Psoas muscle (tissue), 8 donors: ENCODE measurements around the gene ENTPD2. TPM values are rescaled to one million over a fixed set of nuclear protein-coding genes. Genes with fewer than 3 reads are reported as not detected.

ENCODE experiments used
- ATAC-seq, 4 donors: fragments of 200-7000 bp; cut with Tn5 transposase; one replicate each; pipeline ENCODE4 v1.9.1; 2020; ENCODE audit warnings: moderate library complexity in 3 of 4, mild to moderate bottlenecking in 2 of 4
- DNase-seq, 2 donors: peaks; one replicate each; pipeline ENCODE4 v3.0.0-alpha.2; 2020
- H3K27ac ChIP-seq: fragments of 200-600 bp; one replicate; pipeline ENCODE4 v1.8.0; 2022
- H3K27me3 ChIP-seq, 3 donors: fragments of 200-600 bp in 1 of 3; one replicate each; pipeline versions ENCODE4 v1.6.1 to v1.8.0; 2013 to 2022; ENCODE audit warnings: low read length in 2 of 3, mild to moderate bottlenecking in 2 of 3, moderate library complexity in 1 of 3; ENCODE audit not compliant: insufficient read depth in 3 of 3
- H3K36me3 ChIP-seq, 2 donors: fragments of 200-600 bp in 1 of 2; one replicate each; pipeline versions ENCODE4 v1.6.1 to v1.8.0; 2013 to 2022; ENCODE audit warnings: low read depth in 1 of 2, mild to moderate bottlenecking in 1 of 2, moderate library complexity in 1 of 2; ENCODE audit not compliant: insufficient read depth in 1 of 2
- H3K4me1 ChIP-seq: fragments of 200-600 bp; one replicate; pipeline ENCODE4 v1.8.0; 2022
- H3K4me3 ChIP-seq: fragments of 200-600 bp; one replicate; pipeline ENCODE4 v1.8.0; 2022; ENCODE audit warnings: mild to moderate bottlenecking
- H3K9me3 ChIP-seq: fragments of 200-600 bp; one replicate; pipeline ENCODE4 v1.8.0; 2022
- CTCF ChIP-seq: fragments of 200-600 bp; IDR thresholded peaks from one replicate; pipeline ENCODE4 v1.8.0; 2022; ENCODE audit warnings: antibody characterized with exemption
- WGBS, 3 donors: extraction: QIAGEN DNeasy Blood & Tissue Kit; methylation state at CpG; one replicate each; pipeline versions ENCODE4 v1.1.6 to v1.1.7; 2013; 5-methylcytosine and 5-hydroxymethylcytosine counted together
- intact Hi-C, 2 donors: fragments of 100-400 bp; cut with DNase I; formaldehyde crosslinking; loops; one replicate each; pipeline versions ENCODE4 v1.11.0 to v1.14.2; 2022
- polyA plus RNA-seq, 3 donors: library from polyadenylated mRNA; stranded (reverse); fragments of 200-250 nt; gene quantifications; one replicate each; pipeline ENCODE4 v1.2.3, GENCODE V29; 2013
- total RNA-seq, 4 donors: library from RNA; stranded (reverse); fragmentation: NEBNext Ultra II Directional in 2 of 4; extraction: Animal tissue kit (Norgen Biotek cat#: 25700) in 2 of 4; gene quantifications; one replicate each; pipeline versions ENCODE4 v1.2.1 to v1.2.4, GENCODE V29; 2021 to 2023
- donor health status: healthy with polysubstance abuse.
- donor health status: DM: no; HTN: no; CAD: no; lungs with moderate emphysema.
- donor health status: Bipolar disorder and iron deficiency.
- donor health status: healthy.
- donor health status: DM: yes; HTN: yes; CAD: no.
- donor health status: DM: no; HTN: no; CAD: no.
- donor health status: DM: no; HTN: no; CAD: no.
- donor health status: DM: yes; HTN: yes; CAD: no.

Gene ENTPD2
- total and polyA plus RNA-seq, 7 donors = 0.17 to 1.4 (median 0.59) TPM

GRCh38 chr9:137009217-137009616 is 44.6 kb downstream of the ENTPD2 start:
- Histone ChIP-seq H3K27ac (no peak overlapping the region), H3K36me3 (peaks cover 0 to 36% of the 10 kb centered on the region in 2 donors), H3K9me3 (no peaks in the 10 kb centered on the region), H3K27me3 (no peaks in the 10 kb centered on the region), H3K4me3 (no peak overlapping the region), H3K4me1 (no peaks in the 10 kb centered on the region)
- WGBS, 3 donors = 90 to 96% (median 95%) methylated on average over 14 to 18 of the region's 18 CpGs
- intact Hi-C loops = no loop called here
- ATAC-seq (no peak), DNase-seq (no peak)
- TF ChIP-seq CTCF = no peak

GRCh38 chr9:137008312-137008711 is 45.5 kb downstream of the ENTPD2 start:
- Histone ChIP-seq H3K4me3 (no peak overlapping the region), H3K36me3 (peaks cover 0 to 28% of the 10 kb centered on the region in 2 donors), H3K9me3 (no peaks in the 10 kb centered on the region), H3K27ac (no peak overlapping the region), H3K27me3 (no peaks in the 10 kb centered on the region), H3K4me1 (no peaks in the 10 kb centered on the region)
- no peak for ATAC-seq
- no peak for TF ChIP-seq CTCF
- intact Hi-C loops = no loop called here
- DNase-seq = no peak
- WGBS, 3 donors = 76 to 86% (median 82%) methylated on average over 19 to 22 of the region's 22 CpGs

DNA sequence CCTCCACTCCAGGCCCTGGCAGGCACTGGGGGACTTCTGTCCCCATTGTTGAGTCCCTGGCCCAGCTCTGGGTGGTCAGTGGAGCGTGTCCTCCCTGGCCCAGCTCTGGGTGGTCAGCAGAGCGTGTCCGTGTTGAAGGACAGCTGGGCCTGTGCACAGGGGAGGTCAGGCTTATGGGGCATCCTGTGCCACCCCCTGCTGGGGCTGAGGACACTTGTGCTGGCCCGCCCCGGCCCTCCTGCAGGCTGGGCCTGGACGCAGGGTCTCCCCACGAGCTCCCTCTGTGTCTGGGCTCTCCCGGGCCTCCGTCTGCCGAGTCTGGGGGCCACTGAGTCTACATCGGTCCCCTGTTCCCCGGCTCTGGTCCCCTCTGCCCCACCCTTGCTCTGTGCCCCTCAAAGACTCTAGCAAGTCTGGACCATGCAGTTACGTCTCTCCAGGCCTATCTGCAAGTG is 46.0 kb downstream of the ENTPD2 start:
- TF ChIP-seq CTCF = no peak
- 71 to 82% (median 75%) methylated on average over 12 to 13 of the region's 13 CpGs for WGBS, 3 donors
- Histone ChIP-seq H3K27me3 (no peaks in the 10 kb centered on the region), H3K4me1 (no peaks in the 10 kb centered on the region), H3K9me3 (no peaks in the 10 kb centered on the region), H3K36me3 (peaks cover 0 to 28% of the 10 kb centered on the region in 2 donors), H3K27ac (no peak overlapping the region), H3K4me3 (no peak overlapping the region)
- DNase-seq (no peak), ATAC-seq (no peak)
- intact Hi-C loops = no loop called here

GRCh38 chr9:137007108-137007815 is 46.6 kb downstream of the ENTPD2 start:
- H3K27me3 ChIP-seq = no peaks in the 10 kb centered on the region
- H3K4me1 ChIP-seq = no peaks in the 10 kb centered on the region
- no peak overlapping the region for H3K4me3 ChIP-seq
- TF ChIP-seq CTCF = no peak
- intact Hi-C loops = no loop called here
- H3K9me3 ChIP-seq = no peaks in the 10 kb centered on the region
- ATAC-seq (no peak), DNase-seq (no peak)
- peaks cover 0 to 22% of the 10 kb centered on the region in 2 donors for H3K36me3 ChIP-seq
- no peak overlapping the region for H3K27ac ChIP-seq
- WGBS, 3 donors = 62 to 73% (median 63%) methylated on average over 29 to 30 of the region's 30 CpGs
